ENCODE measurements around the gene FGFBP3. TPM values are rescaled to one million over a fixed set of nuclear protein-coding genes. Genes with fewer than 3 reads are reported as not detected.

The FGFBP3 gene
- total and polyA plus RNA-seq, 2 of the 13 experiments (the other 11 are each of a cell fraction or from before 2014, with no cell fraction given) = 0.50 to 2.0 TPM

GRCh38 chr10:91908337-91909116 is 759 bp downstream of the FGFBP3 start:
- H3K27ac ChIP-seq (ENCODE audit: extremely low read length, insufficient read depth, low read length) = peak overlapping the region; percentile 61
- peak; percentile 83 for DNase-seq (ENCODE audit: low spot score)
- peaks cover 37% of the 10 kb centered on the region for H3K4me1 ChIP-seq (ENCODE audit: insufficient read depth, low read length)
- no peaks in the 10 kb centered on the region for H4K20me1 ChIP-seq (ENCODE audit: insufficient read depth, low read length)
- peak overlapping the region; percentile 69 to 80 (median 78) for H3K4me3 ChIP-seq (replicated peaks in 1 of 3; ENCODE audit: insufficient read depth in 1 of 3, low read depth in 2 of 3, low read length in 3 of 3)
- peak overlapping the region; percentile 70 for H3K9ac ChIP-seq (ENCODE audit: insufficient read depth, low read depth, low read length)
- H3K9me3 ChIP-seq (ENCODE audit: low read length) = no peaks in the 10 kb centered on the region
- in situ Hi-C loops (cut with HindIII; ENCODE audit: extremely low pct_ligation_motif_present, low pct_unique_long_range_greater_than_20kb) = loop anchor here (5.0 kb wide), 1 partner anchor 151 kb away; no protein-coding TSS in a partner anchor
- ChIA-PET CTCF (ENCODE audit: low intra/inter-chr PET ratio, low total read pairs) (interaction anchor here (1.2 to 1.7 kb wide), 2 partner anchors 52 to 151 kb away, joined by 3 to 6 read pairs; no protein-coding TSS in a partner anchor), POLR2A (interaction anchor here (1.0 to 2.2 kb wide), 5 partner anchors 9 to 110 kb away, joined by 3 to 13 read pairs (median 5); partner anchors contain the start of genes BTAF1 and TNKS2)
- H3K36me3 ChIP-seq (replicated peaks in 1 of 2; ENCODE audit: control insufficient read depth in 1 of 2, insufficient read depth in 2 of 2, low read length in 2 of 2) = no peaks in the 10 kb centered on the region
- ATAC-seq = peak; percentile 98
- H3K79me2 ChIP-seq (ENCODE audit: insufficient read depth, low read length) = peaks cover 2% of the 10 kb centered on the region
- H3K4me2 ChIP-seq (ENCODE audit: low read depth, low read length) = peak overlapping the region; percentile 89
- intact Hi-C loops (cut with micrococcal nuclease; ENCODE audit: unreplicated experiment) = loop anchor here (1.0 to 2.0 kb wide), 2 partner anchors 16 to 52 kb away; no protein-coding TSS in a partner anchor
- no peaks in the 10 kb centered on the region; a peak in 1 of 5 replicates for H3K27me3 ChIP-seq (ENCODE audit: control insufficient read depth in 1 of 2, insufficient read depth in 2 of 2, low read length in 2 of 2)
- FAIRE-seq = peak; percentile 56
- peak overlapping the region; percentile 79 for H2AFZ ChIP-seq (ENCODE audit: low read length)
- WGBS (ENCODE audit: low lambda C conversion rate) = under 1% methylated on average over 41 of the region's 93 CpGs
- BruUV-seq (replicated peaks) = no TSS peak
- TF ChIP-seq, protein P1, sequence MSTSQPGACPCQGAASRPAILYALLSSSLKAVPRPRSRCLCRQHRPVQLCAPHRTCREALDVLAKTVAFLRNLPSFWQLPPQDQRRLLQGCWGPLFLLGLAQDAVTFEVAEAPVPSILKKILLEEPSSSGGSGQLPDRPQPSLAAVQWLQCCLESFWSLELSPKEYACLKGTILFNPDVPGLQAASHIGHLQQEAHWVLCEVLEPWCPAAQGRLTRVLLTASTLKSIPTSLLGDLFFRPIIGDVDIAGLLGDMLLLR (CRISPR knock-in tag; IDR thresholded peaks at IDR 0.05) = peak; percentile 71
- TF ChIP-seq ZNF333 (CRISPR knock-in tag; IDR thresholded peaks at IDR 0.05; ENCODE audit: borderline replicate concordance) = peak; percentile 58; the same call in 1 of the 2 replicates
- peak; percentile 68; the same call in 1 of the 2 replicates for TF ChIP-seq ZNF557 (CRISPR knock-in tag; IDR thresholded peaks at IDR 0.05)
- TF ChIP-seq ZNF281 (CRISPR knock-in tag; IDR thresholded peaks at IDR 0.05; ENCODE audit: borderline replicate concordance) = peak; percentile 16; the same call in 1 of the 2 replicates
- peak; percentile 79 for TF ChIP-seq ZBTB7B (CRISPR knock-in tag; IDR thresholded peaks at IDR 0.05)
- peak; percentile 99 for TF ChIP-seq ZNF777 (CRISPR knock-in tag; IDR thresholded peaks at IDR 0.05)
- no peak for TF ChIP-seq NR2F6 (IDR thresholded peaks at IDR 0.05)
- peak; percentile 41; the same call in 1 of the 2 replicates for TF ChIP-seq NR2F6 (CRISPR knock-in tag; IDR thresholded peaks at IDR 0.05)
- TF ChIP-seq ZKSCAN5 (CRISPR knock-in tag; IDR thresholded peaks at IDR 0.05) = no peak
- peak; percentile 98 for TF ChIP-seq ZNF687 (CRISPR knock-in tag; IDR thresholded peaks at IDR 0.05)
- no peak for TF ChIP-seq ARNT (IDR thresholded peaks at IDR 0.05)
- no peak; the same call in 1 of the 2 replicates for TF ChIP-seq ZFP90 (CRISPR knock-in tag; IDR thresholded peaks at IDR 0.05; ENCODE audit: borderline replicate concordance)
- peak; percentile 32; the same call in 1 of the 2 replicates for TF ChIP-seq MTA1 (CRISPR knock-in tag; IDR thresholded peaks at IDR 0.05; ENCODE audit: borderline replicate concordance)
- TF ChIP-seq, protein P2, sequence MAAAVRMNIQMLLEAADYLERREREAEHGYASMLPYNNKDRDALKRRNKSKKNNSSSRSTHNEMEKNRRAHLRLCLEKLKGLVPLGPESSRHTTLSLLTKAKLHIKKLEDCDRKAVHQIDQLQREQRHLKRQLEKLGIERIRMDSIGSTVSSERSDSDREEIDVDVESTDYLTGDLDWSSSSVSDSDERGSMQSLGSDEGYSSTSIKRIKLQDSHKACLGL (CRISPR knock-in tag; IDR thresholded peaks at IDR 0.05) = peak; percentile 75
- TF ChIP-seq ELF4 (CRISPR knock-in tag; IDR thresholded peaks at IDR 0.05; ENCODE audit: borderline replicate concordance) = 0 out of 2 replicates have a peak, but pooled peaks have one; percentile 73
- no peak for TF ChIP-seq ARNTL (CRISPR knock-in tag; IDR thresholded peaks at IDR 0.05)

Data from HepG2 (cell line).